GDM1 (cell line): Measurements from ENCODE around the gene SCN2A.
"Not testable (repeated sequence)": the region's sequence is repeated elsewhere in the genome, so short reads cannot be mapped to it uniquely, and the experiment has no call there.

Experiments used
- DNase-seq: peaks from one replicate; lab custom pipeline; 2025; lab: John Stamatoyannopoulos, UW

SCN2A gene

GRCh38 chr2:165253178-165253577, 14.0 kb downstream of the SCN2A start:
- no peak for DNase-seq

- no peak for DNase-seq
Observed at GRCh38 chr2:165256618-165257017, 17.4 kb downstream of the SCN2A start.

- not testable (repeated sequence) for DNase-seq
Observed at GRCh38 chr2:165260347-165260746, 21.1 kb downstream of the SCN2A start.

- no peak for DNase-seq
Observed at GRCh38 chr2:165268754-165269153, 29.5 kb downstream of the SCN2A start.

- no peak for DNase-seq
Observed at GRCh38 chr2:165273176-165273575, 34.0 kb downstream of the SCN2A start.

- no peak for DNase-seq
Observed at GRCh38 chr2:165274698-165275097, 35.5 kb downstream of the SCN2A start.

- no peak for DNase-seq
Observed at GRCh38 chr2:165275932-165276331, 36.7 kb downstream of the SCN2A start.

GRCh38 chr2:165277295-165277694, 38.1 kb downstream of the SCN2A start:
- no peak for DNase-seq

- DNase-seq: no peak
Observed at GRCh38 chr2:165277860-165278656, 38.8 kb downstream of the SCN2A start.

- no peak for DNase-seq
Observed at GRCh38 chr2:165280356-165280755, 41.1 kb downstream of the SCN2A start.

- DNase-seq: no peak
Observed at GRCh38 chr2:165281387-165281786, 42.2 kb downstream of the SCN2A start.

GRCh38 chr2:165283342-165283741, 44.1 kb downstream of the SCN2A start:
- no peak for DNase-seq

- no peak for DNase-seq
Observed at GRCh38 chr2:165287094-165287778, 48.0 kb downstream of the SCN2A start.

- no peak for DNase-seq
Observed at GRCh38 chr2:165289069-165289468, 49.9 kb downstream of the SCN2A start.

GRCh38 chr2:165293440-165294420, 54.5 kb downstream of the SCN2A start:
- peak; percentile 45 for DNase-seq

- no peak for DNase-seq
Observed at GRCh38 chr2:165294912-165295311, 55.7 kb downstream of the SCN2A start.

- DNase-seq: no peak
Observed at GRCh38 chr2:165295643-165296042, 56.4 kb downstream of the SCN2A start.

GRCh38 chr2:165305391-165306096, 66.3 kb downstream of the SCN2A start:
- DNase-seq: no peak

- DNase-seq: no peak
Observed at GRCh38 chr2:165307317-165307716, 68.1 kb downstream of the SCN2A start.

GRCh38 chr2:165311949-165312348, 72.7 kb downstream of the SCN2A start:
- DNase-seq: no peak

GRCh38 chr2:165312999-165313398, 73.8 kb downstream of the SCN2A start:
- no peak for DNase-seq

- no peak for DNase-seq
Observed at GRCh38 chr2:165313509-165313908, 74.3 kb downstream of the SCN2A start.
